Brain microvascular endothelial cell (primary cell): ENCODE measurements around the gene IDH3B.

Experiments
- DNase-seq: peaks from one replicate; pipeline ENCODE4 v3.0.0-alpha.2; 2020
- H3K27ac ChIP-seq: fragments of 250-450 bp; sonication (Bioruptor Pico); 2 replicates; pipeline ENCODE4 v1.5.1; 2020; ENCODE audit warnings: mild to moderate bottlenecking, moderate library complexity
- H3K27me3 ChIP-seq: fragments of 250-450 bp; sonication (Bioruptor Pico); replicated peaks from 2 replicates; pipeline ENCODE4 v1.5.1; 2020; ENCODE audit warnings: mild to moderate bottlenecking
- H3K36me3 ChIP-seq: fragments of 250-450 bp; sonication (Bioruptor Pico); replicated peaks from 2 replicates; pipeline ENCODE4 v1.5.1; 2020; ENCODE audit warnings: mild to moderate bottlenecking
- H3K4me3 ChIP-seq: 2 replicates; pipeline ENCODE4 v1.5.1; 2011; ENCODE audit warnings: low read depth, mild to moderate bottlenecking, control low read depth, low read length, moderate library complexity
- CTCF ChIP-seq: IDR thresholded peaks from 2 replicates; pipeline ENCODE4 v1.5.1; 2011; ENCODE audit warnings: low read depth, mild to moderate bottlenecking, moderate library complexity, low read length, control low read depth, inconsistent platforms; ENCODE audit errors: missing control alignments
- in situ Hi-C: cut with HindIII; loops from 2 replicates; pipeline ENCODE4 v1.10.0; 2017; ENCODE audit warnings: low sequenced_read_pairs, low pct_ligation_motif_present

Gene IDH3B

GRCh38 chr20:2657674-2658073, 6.3 kb downstream of the IDH3B start:
- in situ Hi-C loops = no loop called here
- peaks cover 78% of the 10 kb centered on the region for H3K36me3 ChIP-seq

GRCh38 chr20:2657241-2657640, 6.8 kb downstream of the IDH3B start:
- Histone ChIP-seq H3K27me3 (no peaks in the 10 kb centered on the region), H3K4me3 (no peak overlapping the region), H3K27ac (no peak overlapping the region), H3K36me3 (peaks cover 78% of the 10 kb centered on the region)
- in situ Hi-C loops = no loop called here
- TF ChIP-seq CTCF = no peak
- DNase-seq = no peak

More at GRCh38 chr20:2657674-2658073, 6.3 kb downstream of the IDH3B start:
- no peak for TF ChIP-seq CTCF
- no peaks in the 10 kb centered on the region for H3K27me3 ChIP-seq
- no peak overlapping the region for H3K4me3 ChIP-seq
- DNase-seq = no peak
- no peak overlapping the region for H3K27ac ChIP-seq

- no peak for DNase-seq
- no peak overlapping the region for H3K27ac ChIP-seq
- H3K36me3 ChIP-seq = peaks cover 75% of the 10 kb centered on the region
- TF ChIP-seq CTCF = no peak
- H3K27me3 ChIP-seq = no peaks in the 10 kb centered on the region
- no peak overlapping the region for H3K4me3 ChIP-seq
- in situ Hi-C loops = no loop called here
These were observed 7.4 kb downstream of the IDH3B start for GRCh38 chr20:2656471-2657117.

DNA sequence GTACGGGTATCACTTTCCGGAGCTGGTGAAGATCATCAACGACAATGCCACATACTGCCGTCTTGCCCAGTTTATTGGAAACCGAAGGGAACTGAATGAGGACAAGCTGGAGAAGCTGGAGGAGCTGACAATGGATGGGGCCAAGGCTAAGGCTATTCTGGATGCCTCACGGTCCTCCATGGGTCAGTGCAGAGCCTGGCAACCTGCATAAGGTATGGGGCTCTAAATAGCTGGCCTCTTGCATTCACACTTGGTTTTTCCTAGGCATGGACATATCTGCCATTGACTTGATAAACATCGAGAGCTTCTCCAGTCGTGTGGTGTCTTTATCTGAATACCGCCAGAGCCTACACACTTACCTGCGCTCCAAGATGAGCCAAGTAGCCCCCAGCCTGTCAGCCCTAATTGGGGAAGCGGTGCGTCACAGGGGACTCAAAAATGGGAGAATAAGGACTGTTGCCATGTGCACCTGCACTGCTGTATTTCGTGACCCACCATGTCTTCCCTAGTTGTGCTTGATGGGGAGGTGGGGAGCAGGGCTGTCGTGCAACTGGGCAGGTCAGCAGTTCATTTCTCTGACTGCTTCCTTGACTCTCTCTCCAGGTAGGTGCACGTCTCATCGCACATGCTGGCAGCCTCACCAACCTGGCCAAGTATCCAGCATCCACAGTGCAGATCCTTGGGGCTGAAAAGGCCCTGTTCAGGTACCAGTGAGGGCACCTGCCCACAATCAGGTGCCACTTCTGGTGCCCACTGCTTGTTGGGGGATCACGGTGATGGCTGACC, 8.5 kb downstream of the IDH3B start:
- no peak for TF ChIP-seq CTCF
- no peak for DNase-seq
- in situ Hi-C loops = no loop called here
- H3K36me3 ChIP-seq = peaks cover 71% of the 10 kb centered on the region
- H3K27ac ChIP-seq = no peak overlapping the region
- no peaks in the 10 kb centered on the region for H3K27me3 ChIP-seq
- no peak overlapping the region for H3K4me3 ChIP-seq

DNA sequence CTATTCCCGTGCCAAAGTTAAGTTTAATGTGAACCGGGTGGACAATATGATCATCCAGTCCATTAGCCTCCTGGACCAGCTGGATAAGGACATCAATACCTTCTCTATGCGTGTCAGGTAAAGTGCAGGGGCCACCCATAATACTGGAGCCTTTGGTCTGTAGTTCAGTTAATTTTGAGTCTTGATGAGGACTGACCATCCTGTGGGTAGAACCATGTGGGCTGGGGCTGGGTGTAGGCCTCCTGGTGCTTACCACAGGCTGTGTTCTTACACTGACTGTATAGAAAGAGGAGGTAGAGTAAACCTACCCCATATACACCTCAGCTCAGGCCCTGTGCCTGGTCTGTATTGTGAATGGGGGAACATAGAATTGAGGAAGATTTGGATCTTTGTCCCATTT, 9.2 kb downstream of the IDH3B start:
- TF ChIP-seq CTCF = no peak
- Histone ChIP-seq H3K27me3 (no peaks in the 10 kb centered on the region), H3K27ac (no peak overlapping the region), H3K36me3 (peaks cover 64% of the 10 kb centered on the region), H3K4me3 (peak overlapping the region; percentile 98)
- in situ Hi-C loops = no loop called here
- no peak for DNase-seq
